MG63 (cell line): ENCODE measurements around the gene CAND2. TPM values are rescaled to one million over a fixed set of nuclear protein-coding genes. Genes with fewer than 3 reads are reported as not detected.
"Not testable (repeated sequence)": the region's sequence is repeated elsewhere in the genome, so short reads cannot be mapped to it uniquely, and the experiment has no call there.

Experiments
- DNase-seq: peaks from one replicate; pipeline ENCODE4 v3.0.0-alpha.2; 2020
- H3K27me3 ChIP-seq: fragments of 250-450 bp; sonication (Bioruptor Pico); 2 replicates; pipeline ENCODE4 v1.5.1; 2020; ENCODE audit warnings: mild to moderate bottlenecking, moderate library complexity
- H3K36me3 ChIP-seq: fragments of 250-450 bp; sonication (Bioruptor Pico); 2 replicates; pipeline ENCODE4 v1.5.1; 2020; ENCODE audit warnings: mild to moderate bottlenecking, moderate library complexity
- H3K4me3 ChIP-seq: fragments of 250-450 bp; sonication (Bioruptor Pico); 2 replicates; pipeline ENCODE4 v1.5.1; 2020; ENCODE audit warnings: mild to moderate bottlenecking, moderate library complexity
- H3K9me3 ChIP-seq: fragments of 250-450 bp; sonication (Bioruptor Pico); 2 replicates; pipeline ENCODE4 v1.5.1; 2020; ENCODE audit warnings: mild to moderate bottlenecking, moderate library complexity
- total RNA-seq: library from RNA; depleted of rRNA; stranded (reverse); fragments of >200 nt; shearing (Covaris generic); gene quantifications from 2 replicates; pipeline ENCODE4 v1.2.3, GENCODE V29; 2014; ENCODE audit warnings: low replicate concordance; rRNA removed

The CAND2 gene
- total RNA-seq, 1 experiment from 2014 or later: 0.23 TPM

- not testable (repeated sequence) for DNase-seq, H3K4me3 ChIP-seq, H3K36me3 ChIP-seq, H3K27me3 ChIP-seq, H3K9me3 ChIP-seq
Observed at GRCh38 chr3:12881858-12882257, 85.4 kb downstream of the CAND2 start.

- Histone ChIP-seq H3K9me3 (no peaks in the 10 kb centered on the region), H3K36me3 (no peaks in the 10 kb centered on the region), H3K4me3 (no peak overlapping the region), H3K27me3 (no peaks in the 10 kb centered on the region)
- DNase-seq: no peak
Observed at GRCh38 chr3:12882336-12883310, 86.1 kb downstream of the CAND2 start.

- DNase-seq: no peak
Observed at GRCh38 chr3:12884186-12884680, 87.8 kb downstream of the CAND2 start.

More at GRCh38 chr3:12884186-12884680, 87.8 kb downstream of the CAND2 start:
- no peak overlapping the region for H3K4me3 ChIP-seq
- H3K36me3 ChIP-seq: no peaks in the 10 kb centered on the region
- H3K9me3 ChIP-seq: no peaks in the 10 kb centered on the region
- H3K27me3 ChIP-seq: no peaks in the 10 kb centered on the region

Other genes starting within 250 kb of the CAND2 start
- 15.8 and 25.5 TPM in 2 replicates for gene MKRN2, start 239.6 kb upstream of the CAND2 start, total RNA-seq
- gene RAF1, start 132.6 kb upstream of the CAND2 start, total RNA-seq: 62.0 and 96.8 TPM in 2 replicates
- gene TMEM40, start 37.4 kb upstream of the CAND2 start, total RNA-seq: not detected in 2 replicates
- 1,545 and 2,409 TPM in 2 replicates for gene RPL32, start 44.9 kb downstream of the CAND2 start, total RNA-seq